Stimulated activated CD4-positive, alpha-beta T cell treated with anti-CD3 and anti-CD28 coated beads, Interleukin-12 subunit alpha, Interleukin-12 subunit beta, amount 100 ng/mL, for 48 hours (primary cell): Measurements from ENCODE around the gene EMILIN1.
"Not testable (repeated sequence)": the region's sequence is repeated elsewhere in the genome, so short reads cannot be mapped to it uniquely, and the experiment has no call there.

Experiments
- DNase-seq, 3 donors: peaks; one replicate each; pipeline ENCODE4 v3.0.0-alpha.2; 2020; ENCODE audit warnings: low read depth in 2 of 3, low spot score in 1 of 3

EMILIN1 gene

DNA sequence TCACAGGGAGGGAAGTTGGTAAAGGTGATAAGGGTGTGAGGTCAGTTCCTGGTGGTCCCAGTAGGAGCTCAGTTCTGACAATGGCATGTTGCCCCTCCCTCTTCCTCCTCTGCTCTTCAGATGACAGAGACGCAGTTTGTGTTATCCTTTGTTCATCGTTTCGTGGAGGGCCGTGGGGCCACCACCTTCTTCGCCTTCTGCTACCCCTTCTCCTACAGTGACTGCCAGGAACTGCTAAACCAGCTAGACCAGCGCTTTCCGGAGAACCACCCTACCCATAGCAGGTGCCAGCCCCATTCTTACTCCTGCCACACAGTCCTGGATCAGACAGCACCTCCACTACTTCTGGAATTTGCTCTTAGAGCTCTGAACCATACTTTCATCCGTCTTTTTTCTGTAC is 24.6 kb upstream of the EMILIN1 start:
- no peak for DNase-seq

DNA sequence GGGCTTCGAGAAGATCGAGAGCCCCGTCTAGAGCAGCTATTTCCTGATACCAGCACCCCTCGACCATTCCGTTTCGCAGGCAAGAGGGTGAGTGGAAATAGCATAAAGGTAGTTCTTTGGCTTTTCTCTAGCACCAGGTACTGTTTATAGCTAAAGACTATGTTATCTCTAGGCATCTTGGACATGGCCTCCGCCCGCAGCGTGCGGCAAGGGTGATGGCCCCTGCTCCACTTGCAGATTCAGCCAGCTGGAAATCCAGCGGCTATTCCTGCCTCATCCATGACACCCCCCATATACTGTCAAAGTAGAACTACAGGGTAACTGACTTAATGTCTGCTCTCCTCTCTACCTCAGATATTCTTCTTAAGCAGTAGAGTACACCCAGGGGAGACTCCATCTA is 23.7 kb upstream of the EMILIN1 start:
- DNase-seq: no peak

DNA sequence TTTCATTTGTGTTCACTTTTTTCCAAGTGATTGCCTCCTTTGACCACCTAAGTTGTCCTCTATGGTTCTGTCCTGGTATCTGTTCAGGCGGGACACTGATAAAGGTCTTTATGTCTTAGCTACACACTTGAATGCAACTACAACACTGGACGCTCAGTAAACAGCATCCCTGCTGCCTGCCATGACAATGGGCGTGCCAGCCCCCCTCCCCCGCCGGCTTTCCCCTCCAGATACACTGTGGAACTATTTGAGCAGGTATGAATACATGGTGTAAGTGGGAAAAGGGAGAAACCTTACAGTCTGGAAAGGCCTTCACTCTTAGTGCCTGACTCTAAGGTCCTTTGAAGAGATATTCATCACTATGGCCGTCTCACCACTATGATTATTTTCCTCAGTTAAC is 21.2 kb upstream of the EMILIN1 start:
- no peak for DNase-seq

DNA sequence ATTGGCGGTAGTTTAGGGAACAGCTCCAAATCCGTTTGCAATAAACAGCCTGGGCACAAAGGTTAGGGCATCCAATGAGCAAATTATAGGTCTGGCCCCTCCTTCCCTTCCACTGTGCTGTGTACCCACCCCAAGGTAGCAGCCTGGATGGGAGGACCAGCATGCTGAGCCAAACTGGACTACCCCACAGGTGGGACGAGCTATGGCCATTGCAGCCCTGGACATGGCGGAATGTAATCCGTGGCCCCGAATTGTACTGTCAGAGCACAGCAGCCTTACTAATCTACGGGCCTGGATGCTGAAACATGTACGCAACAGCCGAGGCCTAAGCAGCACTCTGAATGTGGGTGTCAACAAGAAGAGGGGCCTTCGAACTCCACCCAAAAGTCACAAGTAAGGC is 20.2 kb upstream of the EMILIN1 start:
- DNase-seq: no peak

DNA sequence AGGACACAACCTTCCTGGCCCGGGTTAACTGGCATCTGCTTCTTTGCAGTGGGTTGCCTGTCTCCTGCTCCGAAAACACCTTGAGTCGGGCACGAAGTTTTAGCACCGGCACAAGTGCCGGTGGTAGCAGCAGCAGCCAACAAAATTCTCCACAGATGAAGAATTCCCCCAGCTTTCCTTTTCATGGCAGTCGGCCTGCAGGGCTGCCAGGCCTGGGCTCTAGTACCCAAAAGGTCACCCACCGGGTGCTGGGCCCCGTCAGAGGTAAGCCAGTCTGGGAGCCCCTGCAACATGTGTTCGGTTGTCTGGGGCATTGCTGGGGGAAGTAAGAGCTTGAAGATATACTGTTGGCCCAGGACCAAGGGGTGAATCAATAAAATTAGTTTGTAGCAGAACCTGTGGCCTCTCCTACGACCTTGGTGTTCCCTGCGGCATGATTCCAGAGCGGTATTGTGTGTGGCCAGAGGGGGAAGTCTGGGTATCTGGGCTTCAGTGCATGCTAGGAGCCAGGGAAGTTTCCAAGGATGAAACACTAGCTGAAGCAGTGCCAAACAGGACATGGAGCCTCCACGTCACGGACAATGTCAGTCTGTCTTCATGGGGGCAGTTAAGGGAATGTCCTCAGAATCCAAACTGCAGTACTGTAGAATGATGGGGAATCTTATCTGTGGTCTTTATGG is 19.1 kb upstream of the EMILIN1 start:
- DNase-seq: no peak

DNA sequence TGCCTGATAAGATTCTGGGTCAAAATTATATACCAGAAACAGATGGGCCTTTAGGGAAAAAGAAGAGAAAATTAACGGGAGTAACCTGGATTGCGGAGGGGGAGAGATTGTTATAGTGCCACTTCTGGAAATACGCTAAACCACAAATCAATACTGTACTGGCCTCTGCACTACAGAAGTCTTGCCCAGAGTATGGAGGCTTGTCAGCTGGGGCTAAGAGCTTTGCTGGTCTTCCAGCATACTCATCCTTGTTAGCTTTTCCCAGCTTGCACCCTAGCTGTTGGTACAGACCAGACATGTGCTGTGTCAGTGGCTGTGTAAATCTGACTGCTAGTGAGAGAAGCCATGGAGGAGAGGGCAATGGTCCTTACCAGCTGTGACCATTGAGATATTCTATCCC is 18.1 kb upstream of the EMILIN1 start:
- DNase-seq: no peak

DNA sequence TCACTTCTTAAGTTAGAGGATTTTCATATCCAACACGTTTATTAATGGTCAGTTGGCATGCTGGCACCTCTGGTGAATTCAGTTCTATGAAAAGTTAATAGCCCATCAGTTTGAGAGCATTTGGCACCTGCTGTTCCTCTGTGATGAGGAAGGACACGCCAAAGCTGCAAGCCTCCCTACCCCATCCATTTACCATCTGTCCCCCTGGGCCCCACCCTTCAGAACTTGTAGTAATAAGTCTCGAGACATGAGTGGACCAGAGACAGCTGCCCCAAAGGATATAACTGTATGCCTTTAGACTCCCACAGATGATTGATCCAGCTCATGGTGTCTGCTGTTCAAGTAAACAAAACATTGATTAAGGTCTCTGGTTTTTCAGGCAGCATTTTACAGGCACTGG is 13.3 kb upstream of the EMILIN1 start:
- no peak for DNase-seq

DNA sequence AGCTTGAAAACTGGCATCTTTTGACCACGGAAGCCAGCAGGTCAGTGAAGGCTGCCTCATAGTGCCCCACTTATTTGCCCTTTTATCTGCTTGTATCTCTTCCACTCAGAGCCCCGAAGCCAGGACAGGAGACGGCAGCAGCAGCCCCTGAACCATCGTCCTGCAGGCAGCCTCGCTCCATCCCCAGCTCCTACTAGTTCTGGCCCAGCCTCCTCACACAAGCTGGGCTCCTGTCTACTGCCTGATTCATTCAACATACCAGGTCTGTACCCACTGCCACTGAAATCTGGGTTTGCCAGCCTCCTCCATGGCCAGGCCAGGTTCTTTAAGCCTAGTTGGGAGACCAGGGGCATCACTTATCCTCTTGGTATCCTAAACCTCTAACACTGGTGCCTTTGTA is 11.0 kb upstream of the EMILIN1 start:
- DNase-seq: no peak

DNA sequence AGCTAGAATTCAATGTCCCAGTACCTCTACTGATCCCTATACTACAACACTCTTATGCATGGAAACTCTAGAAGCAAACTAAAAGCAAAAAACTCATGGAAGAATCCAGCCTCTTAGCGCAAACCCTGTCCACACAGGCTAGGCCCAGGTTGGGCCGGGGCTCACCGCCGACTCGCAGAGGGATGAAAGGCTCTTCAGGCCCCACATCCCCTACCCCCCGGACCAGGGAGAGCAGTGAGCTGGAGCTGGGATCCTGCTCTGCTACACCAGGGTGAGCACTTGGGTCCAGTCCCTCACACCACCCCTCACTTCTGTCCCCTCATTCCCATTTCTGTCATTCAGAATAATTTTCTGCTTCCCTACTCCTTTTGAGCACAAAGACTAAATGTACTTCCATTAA is 9.0 kb upstream of the EMILIN1 start:
- no peak for DNase-seq

DNA sequence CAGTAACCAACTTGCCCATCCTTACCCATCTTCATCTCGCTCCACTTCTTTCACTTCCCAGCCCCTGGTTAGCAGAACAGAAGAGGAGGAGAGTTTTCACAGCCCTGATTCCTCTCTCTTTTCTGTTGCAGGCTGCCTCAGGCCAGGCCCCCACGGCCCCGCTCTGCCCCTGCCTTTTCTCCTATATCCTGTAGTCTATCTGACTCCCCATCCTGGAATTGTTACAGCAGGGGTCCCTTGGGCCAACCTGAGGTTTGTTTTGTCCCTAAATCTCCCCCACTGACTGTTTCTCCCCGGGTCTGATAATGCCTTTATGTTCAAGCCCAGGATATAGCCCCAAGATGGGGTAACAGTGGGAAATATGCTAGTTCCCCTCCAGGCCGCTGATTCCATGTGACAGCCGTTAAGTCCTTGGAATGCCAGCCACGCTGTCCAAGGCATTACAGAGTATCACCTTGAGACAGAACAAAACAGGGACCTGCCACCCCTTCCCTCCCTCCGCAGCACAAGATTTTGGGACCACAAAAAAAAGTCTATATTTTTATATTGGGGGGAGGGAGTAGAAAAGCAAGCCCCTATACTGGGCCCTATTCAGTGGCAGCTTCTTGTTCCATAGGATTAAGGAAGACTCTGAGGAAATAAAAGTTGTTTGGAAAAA is 8.3 kb upstream of the EMILIN1 start:
- DNase-seq: no peak

DNA sequence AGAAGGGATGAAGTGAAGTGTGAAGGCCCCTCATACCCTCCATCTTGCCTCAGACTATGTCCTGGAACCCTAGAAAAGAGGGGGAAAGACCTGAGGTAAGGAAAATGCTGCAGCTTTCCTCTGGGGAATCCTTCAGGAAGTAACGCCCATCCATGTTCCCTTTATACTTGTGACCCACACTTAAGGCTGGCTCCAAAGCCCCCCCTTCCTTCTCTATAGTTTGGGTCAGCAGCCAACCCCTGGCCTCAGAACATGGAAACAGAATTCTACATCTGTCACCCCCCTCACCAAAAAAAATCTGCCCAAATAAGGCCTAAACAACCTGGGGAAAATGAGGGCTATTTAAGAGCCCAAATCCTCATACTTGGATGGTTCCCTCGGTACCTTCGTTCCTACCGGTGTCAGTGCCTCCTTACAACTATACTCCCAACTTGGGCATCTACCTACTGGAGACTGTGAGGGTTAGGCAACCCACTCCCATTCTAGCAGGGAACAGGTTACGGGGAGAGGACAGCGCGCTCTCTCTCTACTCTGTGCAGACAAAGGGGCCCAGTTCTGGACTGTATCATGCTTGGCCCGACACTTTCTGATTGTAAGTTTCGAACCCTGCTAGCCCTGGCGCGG is 7.7 kb upstream of the EMILIN1 start:
- no peak for DNase-seq

DNA sequence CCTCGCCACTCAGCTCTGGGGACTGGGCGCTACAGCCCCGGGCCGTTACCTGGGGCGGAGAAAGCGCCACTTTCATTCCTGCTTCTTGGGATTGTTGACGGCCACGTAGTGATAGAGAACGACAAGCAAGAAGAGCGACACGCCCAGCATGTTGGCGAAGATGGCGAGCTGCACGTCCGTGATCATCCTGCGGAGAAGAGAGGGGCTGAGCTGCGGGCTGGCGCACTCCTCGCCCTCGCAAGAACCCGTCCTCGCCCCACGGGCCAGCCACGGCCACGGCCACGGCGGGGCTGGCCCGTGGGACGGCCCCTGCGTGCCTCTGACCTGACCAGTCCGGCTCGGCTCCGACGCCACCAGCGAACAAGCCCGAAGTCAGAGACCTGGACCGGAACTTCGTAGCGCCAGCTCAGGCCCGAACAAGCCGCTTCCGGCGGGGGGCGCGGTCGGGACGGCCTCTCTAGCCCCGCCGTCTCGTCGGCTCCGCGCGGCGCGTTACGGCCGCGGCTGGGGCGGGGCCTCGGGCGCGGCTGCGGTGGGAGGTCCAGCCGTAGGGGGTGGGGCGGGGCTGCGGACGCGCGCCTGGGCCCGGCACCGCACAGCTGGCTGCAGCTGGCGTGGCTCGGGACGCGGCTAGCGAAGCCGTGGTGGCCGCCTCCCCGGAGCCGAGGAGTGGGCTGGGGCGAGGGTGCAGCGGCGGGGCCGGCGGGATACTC is 7.0 kb upstream of the EMILIN1 start, which contains the start of gene OST4:
TSS of gene OST4 (minus strand) at position 378 of the 713 bp plus-strand sequence.
- peak; percentile 78 to 85 (median 82) for DNase-seq

DNA sequence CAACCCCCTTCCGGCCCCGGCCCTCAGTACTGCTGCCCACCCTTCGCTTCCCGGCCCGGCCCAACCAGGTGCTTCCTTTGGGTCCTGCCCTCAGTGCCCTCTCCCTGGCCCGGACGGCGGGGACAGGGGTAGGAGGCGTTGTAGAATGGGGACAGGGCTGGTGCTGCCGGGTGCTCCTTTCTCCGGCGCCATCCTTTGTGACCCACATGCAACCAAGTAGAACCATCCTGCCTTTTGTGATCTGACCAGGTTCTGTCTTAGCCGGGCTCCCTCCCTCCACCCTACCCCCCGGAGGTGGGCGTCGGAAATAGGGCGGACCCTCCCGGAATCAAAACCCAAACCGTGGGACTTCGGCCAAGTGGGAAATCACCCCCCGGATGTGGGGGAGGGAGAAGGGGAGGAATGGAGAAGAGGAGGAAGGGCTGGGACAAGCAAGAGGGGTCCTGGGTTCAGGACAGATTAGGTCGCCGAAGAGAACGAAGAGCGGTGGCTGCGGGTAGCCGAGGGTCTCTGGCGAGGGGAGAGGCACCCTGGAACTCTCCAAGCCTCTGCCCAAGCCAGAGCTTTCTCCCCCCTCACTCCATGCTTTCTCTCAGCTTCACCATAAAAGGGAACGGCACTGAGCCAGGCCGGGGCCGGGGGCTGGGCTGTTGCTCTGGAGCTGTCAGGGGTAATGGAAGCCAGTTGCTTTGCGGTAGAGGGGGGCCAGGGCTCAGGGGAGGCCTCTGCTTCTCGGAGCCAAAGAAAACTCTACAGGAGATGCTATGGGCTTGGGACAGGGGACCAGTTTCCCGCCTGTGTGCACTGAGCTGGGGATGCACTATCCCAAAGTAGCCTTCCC is 6.2 kb upstream of the EMILIN1 start:
- peak in 2 of 3 donors; percentile 41 to 49 for DNase-seq

DNA sequence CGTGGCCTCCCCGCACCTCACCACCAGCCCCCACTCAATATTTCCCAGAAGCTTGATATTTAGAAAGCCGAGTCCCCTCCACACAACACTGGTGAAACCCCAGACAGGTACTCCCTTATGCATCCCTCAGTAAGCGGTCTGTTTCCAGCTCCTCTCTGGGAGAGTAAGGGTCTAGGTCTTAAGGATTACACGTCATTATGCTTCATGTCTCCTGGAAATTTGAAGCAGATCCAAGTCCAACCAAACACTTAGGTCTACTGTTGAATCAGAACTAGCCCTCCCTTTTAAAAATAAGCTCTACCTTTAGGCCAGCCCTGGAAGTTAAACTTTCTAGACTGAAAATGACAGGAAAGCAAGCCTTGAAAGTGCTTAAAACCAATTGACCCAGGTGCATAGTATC is 5.5 kb upstream of the EMILIN1 start:
- no peak for DNase-seq

DNA sequence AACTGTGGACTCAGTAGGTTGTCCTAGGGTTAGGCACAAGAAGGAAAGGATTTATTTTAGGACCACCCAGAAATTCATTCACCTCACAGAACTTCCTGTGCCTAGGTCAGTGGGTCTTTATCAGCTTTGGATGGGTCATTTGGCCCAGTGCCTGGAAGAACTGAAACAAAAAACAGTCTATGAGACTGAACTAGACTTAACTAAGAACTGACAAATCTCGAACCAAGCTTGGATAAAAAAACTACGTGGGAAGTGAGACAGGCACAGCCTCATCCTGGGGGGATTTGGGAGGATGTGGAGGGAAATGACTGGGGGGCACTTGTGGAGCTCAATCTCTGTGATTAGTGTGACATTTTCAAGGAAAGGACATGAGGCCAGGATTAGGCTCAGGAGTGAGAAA is 4.6 kb upstream of the EMILIN1 start:
- DNase-seq: no peak

DNA sequence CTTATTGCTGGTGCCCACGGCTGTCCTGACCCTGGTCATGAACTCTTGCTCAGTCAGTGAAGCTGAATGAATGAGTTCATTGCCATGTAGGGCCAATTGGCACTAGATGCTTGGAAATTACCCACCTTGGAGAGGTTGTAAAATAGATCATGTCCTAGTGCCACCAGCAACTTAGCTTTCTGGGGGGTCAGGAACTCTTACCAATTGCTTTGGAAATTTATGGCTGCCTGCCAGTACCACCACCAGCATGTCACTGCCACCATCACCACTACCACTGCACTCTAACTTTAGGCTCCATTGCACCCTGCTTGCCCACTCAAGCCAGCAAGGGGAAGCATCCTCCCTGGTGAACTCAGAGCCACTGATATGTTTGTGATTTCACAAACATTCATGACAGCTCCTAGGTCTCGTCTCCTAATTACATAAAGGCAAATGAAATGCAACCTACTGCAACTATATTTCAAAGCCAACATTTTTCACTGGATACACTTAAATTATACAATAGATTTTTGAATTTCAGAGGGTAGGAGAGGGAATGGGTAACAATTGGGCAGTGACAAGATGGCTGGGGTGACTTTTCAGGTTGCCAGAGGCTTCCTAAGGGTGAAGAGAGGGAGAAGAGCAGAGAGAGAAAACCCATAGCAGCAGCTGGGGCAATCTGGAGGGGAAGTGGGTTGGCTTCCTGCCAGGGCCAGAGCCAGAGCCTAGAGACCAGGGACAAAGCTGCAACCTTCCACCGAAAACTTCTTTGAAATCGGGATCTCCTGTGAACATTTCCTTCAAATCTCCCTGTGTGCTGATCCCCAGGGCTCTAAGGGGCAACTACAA is 3.5 kb upstream of the EMILIN1 start:
- peak in 1 of 3 donors; percentile 26 for DNase-seq

DNA sequence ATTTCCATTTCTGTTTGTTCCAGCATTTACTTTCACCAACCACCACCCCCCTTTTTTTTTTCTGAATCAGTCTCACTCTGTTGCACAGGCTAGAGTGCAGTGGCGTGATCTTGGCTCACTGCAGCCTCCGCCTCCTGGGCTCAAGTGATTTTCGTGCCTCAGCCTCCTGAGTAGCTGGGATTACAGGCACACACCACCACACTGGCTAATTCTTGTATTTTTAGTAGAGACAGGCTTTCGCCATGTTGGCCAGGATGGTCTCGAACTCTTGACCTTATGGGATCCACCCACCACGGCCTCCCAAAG is 2.9 kb upstream of the EMILIN1 start:
- not testable (repeated sequence) for DNase-seq

DNA sequence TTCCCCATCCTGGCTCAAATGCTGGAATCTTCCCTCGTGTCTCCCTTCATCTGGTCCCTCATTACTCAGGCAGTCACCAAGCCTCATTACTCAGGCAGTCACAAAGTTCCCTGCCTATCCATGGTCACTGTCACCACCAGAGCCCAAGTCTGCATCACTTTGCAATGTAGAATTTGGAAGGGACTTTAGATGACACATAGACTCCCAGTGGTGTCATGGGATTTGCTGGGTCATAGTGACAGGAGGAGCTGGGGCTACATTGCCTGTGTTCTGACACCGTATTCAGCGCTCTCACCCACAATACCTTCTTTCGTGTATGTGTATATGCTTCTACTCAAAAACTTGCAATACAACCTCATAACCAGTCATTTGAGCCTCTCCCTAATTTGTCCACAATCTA is 2.1 kb upstream of the EMILIN1 start:
- DNase-seq: no peak

DNA sequence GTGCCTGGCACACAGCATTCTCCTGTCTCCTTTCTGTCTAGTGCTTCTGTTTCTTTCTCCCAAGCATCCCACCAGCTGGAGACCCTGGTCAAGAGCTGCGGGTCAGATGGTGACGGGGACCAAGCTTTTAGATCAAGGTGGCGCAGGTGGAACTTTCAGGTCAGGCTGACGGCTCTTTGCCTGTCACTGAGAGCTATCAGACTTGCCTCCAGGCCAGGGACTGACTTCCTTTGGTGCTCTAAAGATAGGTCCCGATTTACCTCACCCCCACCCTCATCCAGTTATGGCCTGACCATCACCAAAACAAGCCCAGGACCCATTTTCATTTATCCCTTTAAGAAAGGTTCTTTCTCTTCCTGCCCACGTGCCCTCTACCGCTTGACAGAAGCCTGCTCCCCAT is 1.2 kb upstream of the EMILIN1 start:
- DNase-seq: no peak
